GM11168 (cell line): ENCODE results near the gene SRGAP3.

Source experiments
- in situ Hi-C: fragments of 300-500 bp; cut with MboI; formaldehyde crosslinking; loops from one replicate; pipeline ENCODE4 v1.12.0; 2022; ENCODE audit warnings: low sequenced_read_pairs; ENCODE audit not compliant: unreplicated experiment

The SRGAP3 gene

GRCh38 chr3:8983591-8983990 is 265.9 kb downstream of the SRGAP3 start:
- in situ Hi-C loops, result no loop called here

GRCh38 chr3:8983026-8983425 is 266.4 kb downstream of the SRGAP3 start:
- in situ Hi-C loops, result no loop called here

GRCh38 chr3:8982509-8982908 is 266.9 kb downstream of the SRGAP3 start:
- in situ Hi-C loops, result no loop called here

- in situ Hi-C loops, result no loop called here
These were observed 267.7 kb downstream of the SRGAP3 start for GRCh38 chr3:8981700-8982099.

- in situ Hi-C loops, result no loop called here
These were observed 268.1 kb downstream of the SRGAP3 start for GRCh38 chr3:8981296-8981695.

GRCh38 chr3:8980756-8981257 is 268.6 kb downstream of the SRGAP3 start:
- in situ Hi-C loops, result no loop called here

GRCh38 chr3:8979262-8979661 is 270.2 kb downstream of the SRGAP3 start:
- in situ Hi-C loops, result no loop called here

GRCh38 chr3:8978551-8978950 is 270.9 kb downstream of the SRGAP3 start:
- in situ Hi-C loops, result no loop called here

- in situ Hi-C loops, result no loop called here
These were observed 272.8 kb downstream of the SRGAP3 start for GRCh38 chr3:8976540-8977182.

- in situ Hi-C loops, result no loop called here
These were observed 274.1 kb downstream of the SRGAP3 start for GRCh38 chr3:8975081-8976020.

- in situ Hi-C loops, result loop anchor here (5.0 kb wide), 1 partner anchor 323 kb away; no protein-coding TSS in a partner anchor
These were observed 275.0 kb downstream of the SRGAP3 start for GRCh38 chr3:8974458-8974857.

- in situ Hi-C loops, result loop anchor here (5.0 kb wide), 1 partner anchor 325 kb away; no protein-coding TSS in a partner anchor
These were observed 276.8 kb downstream of the SRGAP3 start for GRCh38 chr3:8972639-8973038.

- in situ Hi-C loops, result loop anchor here (5.0 kb wide), 1 partner anchor 326 kb away; no protein-coding TSS in a partner anchor
These were observed 278.4 kb downstream of the SRGAP3 start for GRCh38 chr3:8970971-8971589.

GRCh38 chr3:8969241-8969640 is 280.2 kb downstream of the SRGAP3 start:
- in situ Hi-C loops, result no loop called here

GRCh38 chr3:8968375-8968882 is 281.0 kb downstream of the SRGAP3 start:
- in situ Hi-C loops, result no loop called here

- in situ Hi-C loops, result no loop called here
These were observed 281.9 kb downstream of the SRGAP3 start for GRCh38 chr3:8967553-8967952.

- in situ Hi-C loops, result no loop called here
These were observed 282.6 kb downstream of the SRGAP3 start for GRCh38 chr3:8966820-8967348.

- in situ Hi-C loops, result no loop called here
These were observed 283.2 kb downstream of the SRGAP3 start for GRCh38 chr3:8966150-8966819.

GRCh38 chr3:8964436-8965370 is 284.7 kb downstream of the SRGAP3 start:
- in situ Hi-C loops, result no loop called here
